Stimulated activated CD8-positive, alpha-beta memory T cell treated with anti-CD3 and anti-CD28 coated beads, Interleukin-15, amount 100 ng/mL, for 48 hours (primary cell): ENCODE data around the gene COL16A1.
A peak's percentile ranks its signal among the peaks of the same experiment; 100 is the strongest.

Source experiments
- DNase-seq, 2 donors: peaks; one replicate each; pipeline ENCODE4 v3.0.0-alpha.2; 2020; ENCODE audit warnings: low read depth in 2 of 2

COL16A1 gene

DNA sequence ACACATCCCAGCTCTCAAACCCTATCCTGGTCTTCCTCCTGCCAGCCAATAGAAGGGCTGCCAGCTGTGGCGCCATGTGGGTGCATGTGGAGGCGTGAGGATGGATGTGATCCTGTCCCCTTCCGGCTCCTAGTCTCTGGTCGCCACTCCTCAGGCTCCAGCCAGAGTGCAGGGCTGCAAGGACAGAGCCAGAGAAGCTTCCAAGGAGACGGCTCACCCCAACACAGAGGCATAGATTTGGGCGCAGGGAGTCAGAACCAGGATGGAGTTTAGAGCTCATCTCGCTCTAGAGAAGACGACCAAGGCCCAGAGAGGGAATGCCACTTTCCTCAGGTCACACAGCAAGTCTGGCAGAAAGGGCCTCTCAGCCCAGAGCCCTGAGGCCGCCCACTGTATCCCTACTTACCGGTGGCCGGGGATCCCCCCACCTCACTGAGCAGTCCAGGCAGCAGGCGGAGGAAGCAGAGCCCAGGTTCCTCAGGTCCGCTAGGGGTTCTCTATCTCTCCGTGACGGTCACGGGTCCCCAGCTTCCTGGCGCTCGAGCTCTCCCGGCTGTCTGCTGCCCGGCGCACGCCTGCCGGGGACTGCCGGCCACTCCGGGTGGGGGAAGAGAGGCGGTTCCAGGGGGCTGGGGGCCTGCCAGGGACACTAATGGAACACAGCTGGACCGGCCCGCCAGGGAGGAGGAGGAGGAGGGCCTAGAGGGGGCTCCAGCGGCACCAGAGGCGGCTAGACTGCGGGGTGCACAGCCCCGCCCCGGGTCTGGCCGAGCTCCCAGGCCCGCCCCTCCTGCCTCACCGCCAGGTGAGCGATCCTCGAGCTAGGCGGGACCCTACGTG is at the start of gene COL16A1:
COL16A1 (minus strand) TSS at position 587 of the 840 bp plus-strand sequence. CDS start 1,824 bp downstream, outside the sequence.
- DNase-seq: no peak

DNA sequence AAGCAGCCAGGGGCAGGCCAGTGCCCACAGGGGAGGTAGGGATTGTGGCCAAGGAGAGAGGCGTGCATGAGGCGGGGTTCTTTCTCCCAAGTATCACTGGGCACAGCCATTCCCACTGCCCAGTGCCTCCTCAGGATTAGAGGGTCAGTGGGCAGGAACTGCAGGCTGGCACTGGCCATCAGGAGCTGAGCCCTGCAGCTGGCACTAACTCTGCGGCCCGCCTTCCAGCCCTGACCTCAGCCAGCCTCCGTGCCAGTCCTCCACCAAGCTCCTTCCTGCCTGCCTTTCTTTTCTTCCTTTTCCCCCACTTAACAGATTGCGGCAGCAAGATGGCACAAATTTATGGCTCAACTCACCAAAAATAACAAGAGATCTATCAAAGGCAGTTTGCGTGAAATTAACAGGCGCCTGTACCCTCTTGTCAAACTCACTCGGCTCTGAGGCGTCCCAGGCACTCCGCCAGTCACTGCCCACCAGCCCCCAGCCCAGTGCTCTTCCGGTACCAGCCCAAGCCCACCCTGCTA is 49.2 kb upstream of the COL16A1 start:
- no peak for DNase-seq

DNA sequence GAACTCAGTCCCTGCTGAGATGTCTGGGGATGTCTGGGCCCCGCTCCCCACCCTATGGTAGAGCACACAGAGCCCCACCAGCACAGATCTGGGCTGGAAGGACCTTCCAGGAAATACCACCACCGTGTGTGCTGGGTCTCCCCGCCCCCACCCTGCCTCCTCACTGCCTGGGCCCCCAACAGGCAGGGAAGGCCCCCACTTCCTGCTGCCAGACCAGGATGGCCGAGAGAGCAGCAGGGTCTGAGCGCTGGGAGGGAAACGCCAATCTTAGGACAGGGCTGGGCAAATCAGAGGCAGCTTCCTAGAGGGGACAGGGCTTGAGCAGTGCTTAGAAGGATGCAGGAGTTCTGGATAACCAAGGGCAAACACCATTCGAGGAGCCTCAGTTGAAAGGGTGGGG is 48.4 kb upstream of the COL16A1 start:
- DNase-seq: no peak

DNA sequence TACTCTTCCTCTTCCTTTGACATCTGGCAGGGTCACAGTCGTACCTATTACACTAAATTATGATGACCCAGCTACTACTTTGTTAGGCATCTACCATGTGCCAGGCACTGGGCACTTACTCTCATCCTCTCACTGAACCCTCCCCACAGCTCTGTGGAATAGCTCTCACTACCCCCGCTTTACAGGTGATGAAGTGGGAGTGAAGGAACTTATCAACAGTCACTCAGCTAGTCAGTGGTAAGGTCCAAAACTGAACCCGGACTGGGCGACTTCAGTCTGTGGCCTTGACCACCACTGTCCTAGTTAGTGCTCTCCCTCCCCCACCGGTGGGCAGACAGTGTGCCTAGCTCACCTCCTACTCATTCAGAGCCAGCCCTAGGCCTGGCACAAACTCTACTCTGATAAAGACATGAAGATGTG is 48.0 kb upstream of the COL16A1 start:
- no peak for DNase-seq

DNA sequence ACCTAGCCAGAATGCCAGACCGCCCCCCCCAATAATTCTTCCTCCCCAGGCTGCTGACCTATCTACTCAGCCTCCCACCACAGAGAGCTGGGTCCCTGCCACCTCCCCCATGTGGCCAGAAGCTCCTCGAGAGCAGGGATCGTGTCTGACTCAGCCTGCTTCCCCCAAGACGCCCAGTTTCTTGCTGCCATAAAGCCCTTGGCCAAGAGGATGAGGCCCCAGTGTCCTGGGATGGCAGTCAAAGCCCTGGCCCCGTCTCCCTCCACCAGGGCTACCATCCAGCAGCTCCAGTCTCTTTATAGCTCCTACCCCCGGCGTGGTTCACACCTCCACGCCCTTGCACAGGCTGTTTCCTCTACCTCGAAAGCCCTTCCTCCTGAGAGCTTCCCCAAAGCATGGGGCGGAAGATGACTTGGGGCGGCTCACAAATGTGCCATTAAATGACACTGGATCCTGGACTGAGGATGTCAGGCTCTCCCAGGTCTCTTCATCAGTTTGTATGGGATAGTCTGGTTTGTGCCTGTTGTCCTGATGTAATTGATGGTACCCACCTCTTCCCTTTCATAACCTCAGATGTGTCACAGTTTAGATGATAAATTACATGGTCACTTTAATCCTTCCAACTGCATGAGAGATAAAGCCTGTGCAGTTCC is 47.2 kb upstream of the COL16A1 start:
- no peak for DNase-seq

DNA sequence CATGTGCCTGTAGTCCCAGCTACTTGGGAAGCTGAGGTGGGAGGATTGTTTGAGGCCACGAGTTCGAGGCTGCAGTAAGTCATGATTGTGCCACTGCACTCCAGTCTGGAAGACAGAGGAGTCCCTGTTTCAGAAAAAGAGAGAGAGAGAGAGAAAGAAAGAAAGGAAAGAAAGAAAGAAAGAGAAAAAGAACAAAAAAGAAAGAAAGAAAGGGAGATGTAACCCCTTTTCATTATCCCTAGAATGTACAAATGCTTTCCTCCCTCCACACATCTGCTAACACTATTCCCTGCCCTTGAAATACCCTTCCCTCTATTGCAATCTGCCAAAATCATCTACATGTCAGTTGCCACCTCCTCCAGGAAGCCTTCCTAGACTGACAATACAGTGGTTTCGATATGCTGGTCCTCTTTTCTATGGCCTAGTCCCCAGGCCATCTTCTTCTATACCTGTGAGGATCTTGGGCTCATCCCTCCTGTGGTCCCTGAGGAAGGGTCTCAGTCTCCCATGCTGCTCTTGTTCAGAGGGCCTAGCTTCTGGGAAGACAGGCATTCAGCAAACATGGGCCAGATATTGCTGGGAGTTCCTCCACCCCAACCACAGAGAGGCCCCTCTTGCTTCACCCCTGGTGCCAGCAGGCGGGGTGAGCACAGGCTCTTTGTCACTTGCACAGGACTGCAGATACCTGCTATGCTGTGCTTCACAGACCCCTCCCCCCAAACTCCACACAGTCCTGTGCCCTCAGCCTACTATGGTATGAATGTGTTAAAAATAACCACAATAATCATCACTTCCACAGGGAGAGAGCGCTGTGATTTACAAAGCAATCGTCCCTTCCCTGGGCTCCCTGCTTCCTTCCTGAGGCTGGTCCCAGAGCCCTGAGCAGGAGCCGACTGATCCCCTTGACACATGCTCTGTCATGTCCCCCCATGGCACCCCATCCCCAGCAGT is 46.2 kb upstream of the COL16A1 start:
- DNase-seq: no peak

DNA sequence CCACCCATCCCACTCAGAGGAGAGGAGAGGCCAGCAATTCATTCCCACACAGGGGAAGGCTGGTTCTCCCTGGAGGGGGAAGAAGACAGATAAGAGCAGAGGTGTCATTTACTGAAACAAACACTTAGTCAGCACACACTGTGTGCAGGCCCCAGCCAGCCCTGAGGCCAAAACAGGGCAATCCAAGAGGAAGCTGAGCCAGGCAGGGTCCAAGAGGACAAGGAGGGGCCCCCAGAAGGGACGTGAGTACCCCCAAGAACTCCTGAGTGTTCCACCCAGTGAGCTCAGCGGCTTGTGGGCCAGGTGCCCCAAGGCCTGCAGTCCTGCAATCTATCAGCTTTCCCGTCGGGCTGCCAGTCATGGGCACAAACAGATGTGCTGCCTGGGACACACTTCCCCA is 44.5 kb upstream of the COL16A1 start:
- DNase-seq: no peak

DNA sequence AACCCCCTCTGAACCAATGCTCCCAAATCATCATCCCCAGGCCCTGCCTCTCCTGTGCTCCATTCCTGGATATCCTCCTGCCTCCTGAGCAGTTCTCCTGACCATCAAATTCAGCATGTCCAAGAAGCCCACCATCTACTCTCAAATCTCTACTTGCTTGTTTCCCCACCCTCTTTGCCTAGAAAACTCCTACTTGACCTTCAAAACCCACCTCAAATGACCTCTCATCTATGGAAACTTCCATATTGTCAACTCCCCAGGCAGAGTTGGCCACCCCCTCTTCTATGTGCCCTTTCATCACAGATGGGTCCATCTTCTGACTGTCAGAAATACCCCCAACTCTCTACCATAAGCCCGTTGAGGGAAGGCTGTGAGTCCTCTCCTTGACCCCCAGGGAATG is 43.5 kb upstream of the COL16A1 start:
- no peak for DNase-seq

DNA sequence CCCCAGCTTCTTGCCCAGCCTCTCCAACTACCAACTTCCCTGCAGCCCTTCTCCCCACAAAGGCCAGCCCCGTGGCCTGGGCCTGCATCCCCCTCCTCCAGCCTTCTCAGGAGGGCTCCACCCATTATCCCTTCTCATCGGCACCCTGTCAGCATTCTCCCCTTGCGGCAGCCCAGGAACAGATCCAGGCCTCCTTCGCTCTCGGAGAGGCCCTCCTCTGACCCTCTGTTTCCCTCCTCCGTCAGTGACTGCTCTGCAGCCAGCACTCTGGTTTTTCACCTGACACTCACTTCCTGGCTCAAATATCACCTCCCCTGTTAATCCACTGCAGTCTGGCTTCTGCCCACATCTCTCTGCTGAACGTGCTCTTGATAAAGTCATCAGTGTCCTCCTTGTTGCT is 42.9 kb upstream of the COL16A1 start:
- DNase-seq: no peak

DNA sequence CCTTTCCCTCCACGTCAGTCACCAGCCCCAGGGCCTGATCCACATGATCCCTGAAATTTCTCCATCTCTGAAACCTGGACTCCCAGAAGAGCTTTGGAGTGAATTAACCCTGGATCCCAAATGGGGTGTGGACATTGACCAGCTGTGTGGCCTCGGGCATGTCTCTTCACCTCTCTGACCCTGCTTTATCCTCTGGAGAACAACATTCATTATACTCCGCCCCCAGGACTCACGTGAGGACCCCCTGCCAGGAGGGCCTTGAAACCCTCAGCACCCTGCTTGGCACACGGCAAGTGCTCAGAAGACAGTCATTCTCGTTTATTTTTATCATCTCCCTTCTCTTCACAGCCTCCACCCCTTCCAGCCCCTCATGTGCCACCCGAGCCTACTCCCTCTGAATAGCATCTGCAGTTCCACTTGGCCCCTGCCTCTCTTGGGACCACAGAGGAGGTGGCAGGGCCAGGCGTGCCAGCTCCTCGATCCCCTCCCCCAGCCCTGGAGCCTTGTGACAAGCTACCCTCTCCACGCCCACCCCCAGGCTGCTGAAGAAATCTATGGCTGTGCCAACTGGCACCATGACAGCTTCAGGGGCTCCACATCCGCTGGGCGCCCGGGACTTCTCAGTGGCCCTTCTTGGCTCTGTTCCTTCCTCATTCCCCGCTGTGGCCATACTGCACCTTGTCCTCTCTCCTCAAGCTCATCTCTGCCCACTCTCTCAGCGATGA is 42.3 kb upstream of the COL16A1 start:
- no peak for DNase-seq

DNA sequence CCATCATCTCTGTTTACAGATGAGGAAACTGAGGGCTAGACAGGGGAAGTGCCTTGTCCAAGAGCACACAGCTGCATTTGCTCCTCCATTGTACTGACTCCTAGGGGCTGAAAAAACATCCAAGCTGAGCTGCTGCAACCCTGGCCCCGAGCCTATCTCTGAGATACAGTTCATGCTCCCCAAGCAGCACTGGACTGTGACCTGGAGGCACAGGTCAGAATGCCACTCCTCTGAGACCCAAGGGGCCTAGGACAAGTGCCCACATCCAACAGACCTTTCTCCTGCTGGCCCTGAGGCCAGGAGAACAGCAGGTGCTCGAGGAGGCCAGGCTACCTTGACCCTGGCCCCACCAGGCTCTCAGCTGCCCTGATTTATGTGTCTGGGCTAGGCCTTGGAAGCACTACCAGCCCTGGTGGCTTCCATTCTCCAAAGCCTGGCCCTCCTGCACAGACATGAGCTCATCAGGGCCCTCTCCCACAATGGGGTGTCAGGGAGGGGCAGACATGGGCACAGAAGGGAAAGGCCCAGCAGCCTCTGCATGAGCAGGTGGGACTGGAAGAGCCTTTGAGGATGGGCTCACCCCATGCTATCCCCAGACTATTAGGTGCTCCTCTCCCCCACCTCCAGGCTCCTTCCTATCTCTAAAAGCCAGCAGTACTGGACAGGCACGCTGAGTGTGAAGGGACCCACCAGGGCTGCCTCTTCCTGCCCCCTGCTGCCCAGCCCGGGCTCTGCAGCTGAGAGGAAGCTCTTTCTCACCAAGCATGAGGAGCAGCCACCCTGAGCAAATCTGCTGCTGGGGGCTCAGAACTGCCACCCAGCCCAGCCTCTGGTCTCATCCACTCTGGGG is 41.5 kb upstream of the COL16A1 start:
- DNase-seq: peak in 1 of 2 donors; percentile 36

DNA sequence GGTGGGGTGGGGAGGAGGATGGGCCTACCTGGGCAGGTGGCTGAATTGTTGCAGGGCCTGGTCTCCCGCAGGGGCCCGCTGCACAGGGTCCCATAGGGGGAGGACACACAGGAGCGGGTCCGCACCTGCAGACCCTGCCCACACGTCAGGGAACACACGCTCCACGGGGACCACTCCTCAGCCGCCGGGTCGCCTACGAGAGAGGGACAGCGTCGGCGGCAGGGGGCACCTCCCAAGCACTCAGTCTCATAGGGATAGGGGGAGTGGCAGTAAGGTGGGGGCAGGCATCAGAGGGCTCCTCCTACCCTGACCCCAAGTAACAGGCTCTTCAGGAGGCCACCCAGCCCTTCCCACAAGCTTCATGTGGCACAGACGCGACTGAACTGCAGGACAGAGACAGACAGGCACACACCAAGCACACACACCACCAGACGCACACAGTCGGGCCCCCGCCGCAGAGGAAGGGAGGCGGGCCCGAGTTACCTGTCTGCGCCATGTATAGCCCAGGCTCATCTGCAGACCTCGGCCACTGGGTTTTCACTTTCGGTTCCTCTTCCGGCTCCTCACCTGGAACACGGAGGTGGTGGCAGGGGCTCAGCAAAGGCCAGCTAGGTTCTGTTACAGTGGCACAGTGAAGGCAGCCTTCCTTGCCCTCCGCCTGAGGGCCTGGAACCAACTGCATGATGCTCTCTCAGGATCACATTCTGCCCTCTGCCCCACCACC is 40.5 kb upstream of the COL16A1 start:
- no peak for DNase-seq

DNA sequence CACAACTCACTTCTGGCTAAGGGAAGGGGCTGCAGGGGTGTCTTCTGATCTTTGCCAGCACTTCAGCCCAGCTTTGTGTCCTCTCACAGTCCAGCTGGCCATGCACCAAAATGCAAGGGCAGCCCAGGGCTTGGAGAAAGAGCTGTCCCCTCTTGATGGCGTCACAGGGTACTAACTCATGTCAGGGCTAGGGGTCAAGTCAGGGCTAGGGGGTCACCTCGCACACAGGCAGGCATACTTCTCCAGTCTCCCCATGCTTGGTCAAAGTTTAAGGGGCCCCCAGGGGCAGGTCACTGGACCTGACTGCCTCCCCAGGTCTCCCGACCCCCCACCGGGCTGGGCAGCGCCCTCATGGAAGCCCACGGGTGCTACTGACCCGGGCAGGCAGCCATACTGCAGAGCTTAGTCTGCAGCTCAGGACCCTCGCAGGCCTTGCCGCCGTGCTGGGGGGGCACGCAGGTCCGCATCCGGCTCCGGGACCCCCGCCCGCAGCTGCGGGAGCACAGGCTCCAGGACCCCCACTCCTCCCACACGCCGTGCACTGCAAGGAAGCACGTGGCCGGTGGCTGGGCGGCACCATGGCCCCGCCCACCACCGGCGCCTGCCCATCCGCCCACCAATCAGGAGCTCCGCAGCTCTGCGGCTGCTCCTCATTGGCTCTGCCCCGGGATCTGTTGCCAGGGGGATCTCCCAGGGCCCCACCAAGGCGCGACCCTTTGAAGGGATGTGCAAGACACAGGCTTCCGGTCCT is 38.8 kb upstream of the COL16A1 start:
- no peak for DNase-seq

DNA sequence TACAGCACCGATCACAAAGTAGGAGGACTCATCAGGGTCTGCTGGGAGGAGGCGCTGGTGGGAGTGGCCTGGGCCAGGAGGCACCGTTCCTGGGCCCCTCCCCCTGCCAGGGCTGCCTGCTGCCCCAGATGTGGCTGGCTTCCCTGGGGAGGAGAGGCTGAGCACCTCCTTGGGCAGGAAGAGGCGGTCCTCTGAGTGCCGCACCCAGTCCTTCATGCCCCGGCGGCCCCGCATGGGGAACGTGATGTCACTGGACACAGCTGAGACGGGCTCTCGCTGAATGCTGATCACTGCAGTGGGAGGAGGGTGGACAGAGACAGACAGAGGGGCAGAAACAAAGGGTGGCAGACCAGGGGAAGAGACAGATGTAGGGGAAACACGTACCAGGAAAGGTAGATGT is 35.5 kb upstream of the COL16A1 start:
- no peak for DNase-seq

DNA sequence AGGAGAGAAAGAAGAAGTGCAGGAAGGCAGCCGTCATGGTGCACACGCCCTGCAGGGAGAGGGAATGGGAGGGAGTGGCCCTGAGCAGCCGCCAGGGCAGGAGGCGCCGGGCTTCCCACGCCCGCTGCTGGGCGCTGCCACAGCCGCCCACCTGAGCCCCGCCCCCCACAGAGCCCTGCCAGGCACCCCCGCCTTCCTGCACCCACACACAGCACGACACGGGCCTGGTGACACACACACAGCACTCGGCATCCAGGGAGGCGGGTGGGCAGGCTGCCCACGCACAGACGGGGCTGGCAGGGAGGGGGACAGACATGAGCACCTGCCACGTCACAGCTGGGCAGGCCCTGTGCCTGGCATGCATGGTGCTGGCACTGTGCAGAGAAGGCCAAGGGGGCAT is 32.9 kb upstream of the COL16A1 start:
- DNase-seq: no peak

DNA sequence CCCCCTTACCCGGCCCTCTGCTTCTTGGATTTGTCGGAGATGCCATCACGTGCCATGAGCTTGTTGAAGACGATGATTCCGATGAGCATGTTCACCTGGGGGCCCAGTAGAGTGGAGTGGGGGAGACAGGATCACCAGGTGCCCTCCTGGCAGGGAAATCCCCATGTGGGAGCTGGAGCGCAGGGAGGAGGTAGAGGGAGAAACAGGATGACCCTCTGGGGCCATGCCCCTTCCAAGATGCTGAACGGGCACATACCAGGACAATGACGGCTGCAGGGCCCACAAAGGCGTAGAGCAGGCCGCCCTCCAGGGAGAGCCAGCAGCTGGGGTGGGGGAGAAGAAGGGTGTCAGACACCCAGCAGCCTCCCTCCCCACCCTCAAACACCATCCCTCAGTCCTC is 31.8 kb upstream of the COL16A1 start:
- DNase-seq: no peak

DNA sequence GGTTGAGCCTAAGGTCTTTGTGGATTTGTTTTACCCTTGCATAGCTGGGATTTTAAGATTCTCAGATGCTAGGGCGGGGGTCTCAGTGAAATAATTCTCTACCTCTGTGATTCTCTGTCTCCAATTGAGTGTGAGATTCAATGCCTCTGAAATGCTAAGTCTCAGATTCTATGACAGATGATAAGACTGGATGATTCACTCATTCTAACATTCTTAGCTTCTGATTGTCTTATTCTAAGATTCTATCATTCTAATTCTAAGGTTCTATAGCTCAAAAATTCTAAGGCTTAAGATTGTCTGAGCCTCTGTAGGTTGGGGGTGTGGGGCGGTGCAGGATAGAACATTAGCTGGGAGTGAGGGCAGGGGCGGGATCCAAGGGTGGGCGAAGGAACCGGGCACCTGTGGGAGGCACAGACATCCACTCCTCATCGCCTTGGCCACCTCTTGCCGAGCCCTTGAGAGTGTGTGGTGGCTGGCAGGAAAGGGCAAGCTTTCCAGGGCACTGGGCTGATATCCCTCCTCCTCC is 30.8 kb upstream of the COL16A1 start:
- DNase-seq: no peak

DNA sequence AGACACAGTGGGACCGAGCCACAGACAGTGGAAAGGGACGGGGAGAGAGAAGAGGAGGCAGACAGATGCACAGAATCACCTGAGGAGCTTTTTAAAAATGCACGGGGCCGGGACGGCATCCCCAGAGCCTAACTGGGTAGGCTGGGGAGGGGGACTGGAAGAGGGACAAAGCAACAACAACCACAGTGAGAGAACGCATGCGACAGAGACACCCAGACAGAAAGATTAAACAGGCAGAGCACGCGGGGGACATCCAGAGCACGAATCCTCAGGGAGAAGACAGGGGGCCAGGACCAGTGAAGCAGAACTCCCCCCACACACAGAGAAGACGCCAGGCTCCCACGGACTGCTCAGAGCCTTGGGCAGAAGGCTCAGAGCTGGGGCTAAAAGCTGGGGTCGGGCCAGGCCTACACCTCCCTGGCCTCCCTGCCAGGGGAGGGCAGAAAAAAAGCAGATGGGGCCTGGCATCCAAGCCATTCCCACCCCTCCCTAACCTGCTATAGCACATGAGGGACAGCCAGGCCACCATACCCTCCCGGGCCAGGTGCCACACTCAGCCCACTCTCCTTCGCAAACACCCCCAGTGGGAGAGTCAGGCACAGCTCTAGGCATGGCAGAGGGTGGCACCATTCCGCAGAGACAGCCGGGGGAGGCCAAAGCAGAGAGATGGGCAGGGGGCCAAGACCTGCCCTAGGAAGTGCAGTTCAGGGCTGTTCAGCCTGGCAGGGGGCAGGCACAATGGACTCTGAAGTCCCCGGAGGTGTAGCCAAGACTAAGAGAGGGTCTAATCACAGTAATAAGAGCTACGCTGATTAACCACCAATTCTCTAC is 29.8 kb upstream of the COL16A1 start:
- DNase-seq: no peak
